TTC549 (cell line): ENCODE data around the gene VCL.
"Not testable (repeated sequence)": the region's sequence is repeated elsewhere in the genome, so short reads cannot be mapped to it uniquely, and the experiment has no call there.

Experiments used
- FAIRE-seq: peaks from 2 replicates; lab custom pipeline; 2012; peaks lifted over from hg19 to GRCh38; lab: Jason Lieb, UNC

VCL gene

GRCh38 chr10:73997787-73998622, at the start of gene VCL:
Gene VCL, plus strand, starts transcription at chr10:73998116. Its CDS starts 92 bp downstream, at chr10:73998208.
- peak; percentile 86 for FAIRE-seq

GRCh38 chr10:73948947-73949633, 48.8 kb upstream of the VCL start:
- no peak for FAIRE-seq

GRCh38 chr10:73950155-73950948, 47.6 kb upstream of the VCL start:
- no peak for FAIRE-seq

GRCh38 chr10:73953665-73954064, 44.3 kb upstream of the VCL start:
- FAIRE-seq = no peak

GRCh38 chr10:73954737-73955136, 43.2 kb upstream of the VCL start:
- FAIRE-seq = no peak

GRCh38 chr10:73955719-73956118, 42.2 kb upstream of the VCL start:
- no peak for FAIRE-seq

GRCh38 chr10:73956476-73957359, 41.2 kb upstream of the VCL start:
- no peak for FAIRE-seq

- FAIRE-seq = no peak
Observed at GRCh38 chr10:73959484-73960243, 38.3 kb upstream of the VCL start.

GRCh38 chr10:73962386-73962785, 35.5 kb upstream of the VCL start:
- FAIRE-seq = no peak

- FAIRE-seq = not testable (repeated sequence)
Observed at GRCh38 chr10:73963533-73963932, 34.4 kb upstream of the VCL start.

GRCh38 chr10:73964743-73965142, 33.2 kb upstream of the VCL start:
- no peak for FAIRE-seq

- not testable (repeated sequence) for FAIRE-seq
Observed at GRCh38 chr10:73965267-73965889, 32.5 kb upstream of the VCL start.

GRCh38 chr10:73965890-73966768, 31.8 kb upstream of the VCL start:
- FAIRE-seq = peak; percentile 95

- no peak for FAIRE-seq
Observed at GRCh38 chr10:73967022-73967429, 30.9 kb upstream of the VCL start.

- no peak for FAIRE-seq
Observed at GRCh38 chr10:73967544-73967943, 30.4 kb upstream of the VCL start.

GRCh38 chr10:73968098-73968521, 29.8 kb upstream of the VCL start:
- peak; percentile 90 for FAIRE-seq

GRCh38 chr10:73969224-73969841, 28.6 kb upstream of the VCL start:
- no peak for FAIRE-seq

- FAIRE-seq = no peak
Observed at GRCh38 chr10:73970845-73971244, 27.1 kb upstream of the VCL start.
